NB4 (cell line): ENCODE results near the gene DAZAP1.

ENCODE experiments used
- DNase-seq: peaks from one replicate; pipeline ENCODE4 v3.0.0; 2010; ENCODE audit warnings: low read depth
- H3K4me3 ChIP-seq: one replicate; pipeline ENCODE4 v1.5.1; 2011; ENCODE audit warnings: mild to moderate bottlenecking, low read depth, low read length, moderate library complexity
- CTCF ChIP-seq: IDR thresholded peaks from one replicate; pipeline ENCODE4 v1.5.1; 2012; ENCODE audit warnings: low read depth, low read length
- MAX ChIP-seq: IDR thresholded peaks from 2 replicates; pipeline ENCODE4 v1.6.1; 2011; ENCODE audit warnings: low read depth, low read length
- MYC ChIP-seq: IDR thresholded peaks from 2 replicates; pipeline ENCODE4 v1.6.1; 2011; ENCODE audit warnings: low read depth, low read length
- POLR2A ChIP-seq: IDR thresholded peaks from 2 replicates; pipeline ENCODE4 v1.6.1; 2011; ENCODE audit warnings: mild to moderate bottlenecking; ENCODE audit not compliant: insufficient read length; ENCODE audit errors: extremely low read depth

Gene DAZAP1

GRCh38 chr19:1421958-1422305, 14.5 kb downstream of the DAZAP1 start:
- TF ChIP-seq MYC (no peak), CTCF (no peak), POLR2A (no peak), MAX (no peak)
- no peak for DNase-seq
- no peak overlapping the region for H3K4me3 ChIP-seq

- no peak overlapping the region for H3K4me3 ChIP-seq
- no peak for DNase-seq
- no peak for TF ChIP-seq MYC
Observed at GRCh38 chr19:1422360-1422759, 15.0 kb downstream of the DAZAP1 start.

- TF ChIP-seq CTCF (no peak), MYC (no peak), POLR2A (no peak), MAX (no peak)
- no peak for DNase-seq
- H3K4me3 ChIP-seq, result no peak overlapping the region
Observed at GRCh38 chr19:1422943-1423342, 15.6 kb downstream of the DAZAP1 start.

GRCh38 chr19:1423436-1424191, 16.2 kb downstream of the DAZAP1 start:
- no peak for DNase-seq
- TF ChIP-seq MYC (no peak), POLR2A (no peak), MAX (no peak), CTCF (no peak)
- H3K4me3 ChIP-seq, result no peak overlapping the region

- H3K4me3 ChIP-seq, result no peak overlapping the region
- no peak for DNase-seq
- no peak for TF ChIP-seq MAX
- TF ChIP-seq CTCF, result no peak
- TF ChIP-seq MYC, result no peak
- TF ChIP-seq POLR2A, result no peak
Observed at GRCh38 chr19:1424192-1424955, 17.0 kb downstream of the DAZAP1 start.

GRCh38 chr19:1425102-1425837, 17.9 kb downstream of the DAZAP1 start:
- no peak for DNase-seq
- H3K4me3 ChIP-seq, result no peak overlapping the region
- no peak for TF ChIP-seq POLR2A
- no peak for TF ChIP-seq MYC
- TF ChIP-seq CTCF, result no peak
- no peak for TF ChIP-seq MAX
